Choroid plexus epithelial cell (primary cell): ENCODE results near the gene SEMA4C.

ENCODE experiments used
- DNase-seq: peaks from one replicate; pipeline ENCODE4 v3.0.0-alpha.2; 2010; ENCODE audit warnings: low read depth
- H3K4me3 ChIP-seq: 2 replicates; pipeline ENCODE4 v1.5.1; 2011; ENCODE audit warnings: low read depth, mild to moderate bottlenecking, control low read depth, low read length, moderate library complexity
- TF ChIP-seq, protein P1 (sequence below): conservative IDR thresholded peaks from 2 replicates; pipeline ENCODE4 v1.5.1; 2011; ENCODE audit warnings: low read depth, mild to moderate bottlenecking, control low read depth, inconsistent platforms, low read length, moderate library complexity

Gene SEMA4C

DNA sequence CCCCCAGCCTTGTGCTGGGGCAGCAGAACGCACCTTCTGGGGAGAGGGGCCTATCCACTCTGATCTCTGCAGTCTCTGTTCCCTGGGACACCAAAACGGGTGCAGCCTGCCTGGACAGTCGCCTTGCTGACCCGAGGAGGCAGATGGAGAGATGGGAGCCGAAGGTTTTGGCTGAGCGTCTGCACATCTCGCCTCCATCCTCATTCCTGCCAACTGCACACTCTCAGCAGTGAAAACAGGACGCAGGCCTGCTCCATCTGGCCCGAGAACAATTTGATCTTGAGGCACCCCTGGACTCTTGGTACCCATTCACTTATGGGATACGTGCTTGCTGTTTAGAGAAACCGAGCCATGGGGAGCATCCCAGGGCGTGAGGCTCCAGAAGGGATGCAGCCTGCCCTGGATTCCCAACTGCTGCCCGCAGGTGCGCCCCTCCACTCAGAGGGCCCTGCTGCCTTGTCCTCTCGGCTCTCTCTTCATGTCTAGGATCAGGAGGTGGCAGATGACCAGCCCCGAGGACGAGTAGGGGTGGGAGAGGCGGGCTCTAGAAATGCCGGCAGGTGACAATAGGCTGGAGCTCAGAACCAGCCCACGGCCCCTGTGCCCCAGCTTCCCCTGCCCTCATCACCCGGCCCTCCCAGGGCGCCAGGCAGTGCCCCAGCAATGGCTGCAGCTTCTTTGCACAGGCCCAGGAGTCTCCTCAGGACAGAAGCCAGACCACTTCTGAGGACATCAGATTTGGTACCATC, 9.1 kb upstream of the SEMA4C start:
- H3K4me3 ChIP-seq: no peak overlapping the region
- DNase-seq: no peak
- TF ChIP-seq, protein P1, sequence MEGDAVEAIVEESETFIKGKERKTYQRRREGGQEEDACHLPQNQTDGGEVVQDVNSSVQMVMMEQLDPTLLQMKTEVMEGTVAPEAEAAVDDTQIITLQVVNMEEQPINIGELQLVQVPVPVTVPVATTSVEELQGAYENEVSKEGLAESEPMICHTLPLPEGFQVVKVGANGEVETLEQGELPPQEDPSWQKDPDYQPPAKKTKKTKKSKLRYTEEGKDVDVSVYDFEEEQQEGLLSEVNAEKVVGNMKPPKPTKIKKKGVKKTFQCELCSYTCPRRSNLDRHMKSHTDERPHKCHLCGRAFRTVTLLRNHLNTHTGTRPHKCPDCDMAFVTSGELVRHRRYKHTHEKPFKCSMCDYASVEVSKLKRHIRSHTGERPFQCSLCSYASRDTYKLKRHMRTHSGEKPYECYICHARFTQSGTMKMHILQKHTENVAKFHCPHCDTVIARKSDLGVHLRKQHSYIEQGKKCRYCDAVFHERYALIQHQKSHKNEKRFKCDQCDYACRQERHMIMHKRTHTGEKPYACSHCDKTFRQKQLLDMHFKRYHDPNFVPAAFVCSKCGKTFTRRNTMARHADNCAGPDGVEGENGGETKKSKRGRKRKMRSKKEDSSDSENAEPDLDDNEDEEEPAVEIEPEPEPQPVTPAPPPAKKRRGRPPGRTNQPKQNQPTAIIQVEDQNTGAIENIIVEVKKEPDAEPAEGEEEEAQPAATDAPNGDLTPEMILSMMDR: no peak

- DNase-seq: no peak
- TF ChIP-seq, protein P1: no peak
- no peak overlapping the region for H3K4me3 ChIP-seq
Observed at GRCh38 chr2:96878171-96878570, 8.3 kb upstream of the SEMA4C start.

GRCh38 chr2:96877631-96878092, 7.8 kb upstream of the SEMA4C start:
- TF ChIP-seq, protein P1: no peak
- H3K4me3 ChIP-seq: no peak overlapping the region
- DNase-seq: no peak

- DNase-seq: no peak
- no peak overlapping the region for H3K4me3 ChIP-seq
- TF ChIP-seq, protein P1: no peak
Observed at GRCh38 chr2:96877042-96877451, 7.2 kb upstream of the SEMA4C start.

DNA sequence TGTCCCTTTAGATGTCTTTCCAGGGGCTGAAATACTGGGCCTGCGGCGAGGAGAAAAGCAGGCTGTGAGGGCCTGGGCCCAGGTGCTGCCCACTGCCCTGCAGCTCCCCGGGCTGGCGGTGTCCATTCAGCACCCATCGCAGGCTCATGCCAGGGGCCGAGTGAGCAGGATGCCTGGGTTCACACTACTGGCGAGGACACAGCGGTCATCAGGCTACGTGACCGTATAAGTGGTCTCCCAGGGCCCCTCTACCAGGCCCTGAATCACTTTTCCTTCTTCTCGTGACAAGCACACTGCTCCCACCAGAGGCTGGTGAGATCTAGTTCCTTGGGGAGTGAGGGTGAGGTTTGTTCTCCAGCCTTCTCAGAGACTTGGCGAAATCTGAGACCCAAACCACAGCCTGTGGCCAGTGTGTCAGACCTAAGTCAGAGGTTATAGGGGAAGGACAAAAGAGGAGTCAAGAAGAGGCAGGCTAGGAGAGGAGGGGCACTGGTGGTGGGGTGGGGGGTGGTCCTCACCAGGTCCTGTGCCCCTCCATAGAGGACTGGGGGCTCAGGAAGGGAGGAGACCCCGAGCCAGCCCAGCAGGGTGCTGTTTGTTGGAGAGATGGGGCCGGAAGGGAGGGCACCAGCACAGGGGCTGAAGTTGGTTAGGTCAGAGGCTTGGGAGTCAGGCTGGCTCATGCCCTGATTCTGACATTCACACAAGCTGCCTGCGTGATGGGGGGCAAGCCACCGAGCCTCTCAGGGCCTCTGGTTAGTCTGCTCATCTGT, 6.6 kb upstream of the SEMA4C start:
- TF ChIP-seq, protein P1: no peak
- no peak overlapping the region for H3K4me3 ChIP-seq
- peak; percentile 57 for DNase-seq

DNA sequence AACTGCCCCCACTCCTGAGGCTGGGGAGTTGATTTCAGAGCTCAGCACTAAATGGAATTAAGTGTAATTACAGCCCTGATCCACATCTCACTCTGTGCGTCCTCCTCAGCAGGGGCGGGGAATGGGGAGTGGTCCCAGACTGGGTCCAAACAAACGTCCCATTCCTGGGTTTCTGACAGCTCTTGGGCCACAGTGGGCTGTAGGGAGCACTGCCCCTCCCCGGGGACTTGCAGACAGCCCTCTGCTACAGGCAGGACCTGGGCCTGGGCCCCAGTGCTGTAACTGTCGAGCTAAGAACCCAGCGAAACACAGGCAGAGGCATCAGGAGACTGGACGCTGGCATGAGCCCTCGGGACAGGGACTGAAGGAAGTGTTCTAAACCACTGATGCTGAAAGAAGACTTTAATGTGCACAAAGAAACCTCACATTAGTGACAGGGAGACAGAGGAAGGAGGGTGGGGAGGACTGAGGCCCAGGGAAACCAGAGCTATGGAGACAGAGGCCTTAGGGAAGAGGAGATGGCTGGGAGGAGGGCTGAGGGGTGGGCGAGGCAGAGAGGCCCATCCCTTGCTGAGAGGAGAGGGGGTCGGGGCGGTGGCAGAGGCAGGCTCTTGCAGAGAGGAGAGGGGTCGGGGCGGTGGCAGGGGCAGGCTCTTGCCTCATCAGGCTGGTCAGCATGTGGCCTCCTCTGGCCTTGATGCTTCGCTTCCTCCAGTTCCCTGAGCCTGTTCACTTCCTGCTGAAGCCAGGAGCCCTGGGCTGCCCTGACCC, 5.8 kb upstream of the SEMA4C start:
- H3K4me3 ChIP-seq: no peak overlapping the region
- DNase-seq: peak; percentile 22
- TF ChIP-seq, protein P1: peak; percentile 7
